Mucosa of descending colon (tissue), 3 donors: ENCODE measurements around the gene PALD1. TPM values are rescaled to one million over a fixed set of nuclear protein-coding genes. Genes with fewer than 3 reads are reported as not detected.

Experiments used
- ATAC-seq: fragments of 200-7000 bp; cut with Tn5 transposase; one replicate; pipeline ENCODE4 v1.9.1; 2020; ENCODE audit warnings: mild to moderate bottlenecking, moderate library complexity
- DNase-seq, 3 donors: peaks; one replicate each; pipeline ENCODE4 v3.0.0-alpha.2; 2020
- H3K36me3 ChIP-seq: fragments of 200-600 bp; one replicate; pipeline ENCODE4 v1.8.0; 2021; ENCODE audit warnings: low read depth, mild to moderate bottlenecking
- H3K4me1 ChIP-seq: fragments of 200-600 bp; one replicate; pipeline ENCODE4 v1.8.0; 2021; ENCODE audit warnings: low read depth, mild to moderate bottlenecking
- H3K4me3 ChIP-seq: fragments of 200-600 bp; one replicate; pipeline ENCODE4 v1.8.0; 2021; ENCODE audit warnings: mild to moderate bottlenecking
- H3K9me3 ChIP-seq: fragments of 200-600 bp; one replicate; pipeline ENCODE4 v1.8.0; 2021; ENCODE audit warnings: mild to moderate bottlenecking
- intact Hi-C, 2 donors: fragments of 100-400 bp; cut with DNase I in 1 of 2; cut with micrococcal nuclease in 1 of 2; formaldehyde crosslinking; loops; one replicate each; pipeline versions ENCODE4 v1.11.0 to v1.11.1; 2022; cut with DNase I, micrococcal nuclease
- total RNA-seq, 3 donors: library from RNA; stranded (reverse); fragmentation: NEBNext Ultra II Directional in 2 of 3; extraction: Animal tissue kit (Norgen Biotek cat#: 25700) in 2 of 3; gene quantifications; one replicate each; pipeline versions ENCODE4 v1.2.1 to v1.2.4, GENCODE V29; 2021 to 2023
- TF ChIP-seq, protein P1 (sequence below): fragments of 200-600 bp; IDR thresholded peaks from one replicate; pipeline ENCODE4 v1.8.0; 2022; ENCODE audit warnings: antibody characterized with exemption, mild to moderate bottlenecking
- donor health status: DM: no; HTN: no; CAD: no; lungs with moderate emphysema.
- donor health status: DM: no; HTN: no; CAD: no.
- donor health status: DM: no; HTN: yes; CAD: no.

PALD1 gene
- total RNA-seq, 3 donors from 2014 or later = 1.9 to 15.9 (median 3.2) TPM

DNA sequence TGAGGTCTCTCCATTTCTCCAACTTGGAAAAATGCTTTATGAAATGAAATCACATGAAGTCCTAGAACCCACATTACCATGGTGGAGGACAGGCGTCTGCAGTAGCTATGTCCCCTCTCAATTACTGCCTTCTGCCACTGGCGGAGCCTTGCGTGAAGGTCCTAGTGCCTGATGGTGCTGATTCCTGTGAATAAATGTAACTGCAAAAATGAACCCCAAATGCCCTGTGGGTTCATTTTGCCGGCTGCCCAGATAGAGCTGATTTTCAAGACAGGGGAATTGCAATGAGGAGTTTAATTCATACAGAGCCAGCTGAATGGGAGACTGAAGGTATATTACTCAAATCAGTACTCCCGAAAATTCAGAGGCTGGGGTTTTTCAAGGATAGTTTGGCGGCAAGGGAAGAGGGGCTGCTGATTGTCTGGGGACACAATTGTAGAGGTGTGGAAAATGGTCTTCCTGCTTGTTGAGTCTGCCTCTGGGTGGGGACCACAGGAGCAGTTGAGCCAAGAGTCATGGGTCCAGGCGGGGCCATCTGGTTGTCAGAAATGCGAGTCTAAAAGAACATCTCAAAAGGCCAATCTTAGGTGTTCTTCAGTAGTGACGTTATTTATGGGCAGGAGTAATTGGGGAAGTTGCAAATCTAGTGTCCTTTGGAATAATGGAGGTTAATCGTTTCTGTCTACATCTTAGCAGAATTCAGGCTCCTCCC lies 110.4 kb downstream of the PALD1 start:
- DNase-seq (no peak), ATAC-seq (no peak)
- Histone ChIP-seq H3K9me3 (no peaks in the 10 kb centered on the region), H3K36me3 (no peaks in the 10 kb centered on the region), H3K4me1 (no peaks in the 10 kb centered on the region), H3K4me3 (no peak overlapping the region)
- intact Hi-C loops = no loop called here
- TF ChIP-seq, protein P1, sequence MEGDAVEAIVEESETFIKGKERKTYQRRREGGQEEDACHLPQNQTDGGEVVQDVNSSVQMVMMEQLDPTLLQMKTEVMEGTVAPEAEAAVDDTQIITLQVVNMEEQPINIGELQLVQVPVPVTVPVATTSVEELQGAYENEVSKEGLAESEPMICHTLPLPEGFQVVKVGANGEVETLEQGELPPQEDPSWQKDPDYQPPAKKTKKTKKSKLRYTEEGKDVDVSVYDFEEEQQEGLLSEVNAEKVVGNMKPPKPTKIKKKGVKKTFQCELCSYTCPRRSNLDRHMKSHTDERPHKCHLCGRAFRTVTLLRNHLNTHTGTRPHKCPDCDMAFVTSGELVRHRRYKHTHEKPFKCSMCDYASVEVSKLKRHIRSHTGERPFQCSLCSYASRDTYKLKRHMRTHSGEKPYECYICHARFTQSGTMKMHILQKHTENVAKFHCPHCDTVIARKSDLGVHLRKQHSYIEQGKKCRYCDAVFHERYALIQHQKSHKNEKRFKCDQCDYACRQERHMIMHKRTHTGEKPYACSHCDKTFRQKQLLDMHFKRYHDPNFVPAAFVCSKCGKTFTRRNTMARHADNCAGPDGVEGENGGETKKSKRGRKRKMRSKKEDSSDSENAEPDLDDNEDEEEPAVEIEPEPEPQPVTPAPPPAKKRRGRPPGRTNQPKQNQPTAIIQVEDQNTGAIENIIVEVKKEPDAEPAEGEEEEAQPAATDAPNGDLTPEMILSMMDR = no peak

DNA sequence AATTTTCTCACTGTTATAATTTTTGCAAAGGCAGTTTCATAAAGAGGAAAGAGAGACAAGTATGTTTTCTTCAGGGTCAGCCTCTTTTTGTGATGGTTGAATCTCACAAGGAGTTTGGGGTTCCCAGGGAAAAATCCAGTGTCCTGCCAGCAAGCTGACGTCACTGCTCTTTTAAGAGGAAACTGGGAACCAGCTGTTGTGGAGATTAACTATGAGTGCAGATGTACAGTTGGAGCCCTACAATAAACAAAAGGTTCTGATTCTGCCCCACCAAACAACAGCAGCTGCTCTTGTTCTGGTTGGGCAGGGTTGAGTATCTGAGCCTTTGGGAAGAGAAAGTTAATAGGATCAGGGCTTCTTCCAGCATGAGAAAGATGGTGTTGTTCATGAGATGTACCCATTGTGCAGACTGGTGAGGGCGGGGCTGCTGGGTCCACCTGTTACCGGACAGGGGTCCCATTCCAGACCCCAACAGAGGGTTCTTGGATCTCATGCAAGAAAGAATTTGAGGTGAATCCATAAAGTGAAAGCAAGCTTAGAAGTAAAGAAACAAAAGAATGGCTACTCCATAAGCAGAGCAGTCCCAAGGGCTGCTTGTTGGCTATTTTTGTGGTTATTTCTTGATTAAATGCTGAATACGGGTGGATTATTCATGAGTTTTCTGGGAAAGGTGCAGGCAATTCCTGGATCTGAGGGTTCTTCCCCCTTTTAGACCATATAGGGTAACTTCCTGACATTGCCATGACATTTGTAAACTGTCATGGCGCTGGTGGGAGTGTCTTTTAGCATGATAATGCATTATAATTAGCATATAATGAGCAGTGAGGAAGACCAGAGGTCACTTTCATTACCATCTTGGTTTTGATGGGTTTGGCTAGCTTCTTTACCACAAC lies 111.4 kb downstream of the PALD1 start:
- peak; percentile 38 for ATAC-seq
- intact Hi-C loops = no loop called here
- H3K4me3 ChIP-seq = no peak overlapping the region
- H3K4me1 ChIP-seq = no peaks in the 10 kb centered on the region
- TF ChIP-seq, protein P1 = no peak
- DNase-seq = peak in 1 of 3 donors; percentile 45
- no peaks in the 10 kb centered on the region for H3K36me3 ChIP-seq
- no peaks in the 10 kb centered on the region for H3K9me3 ChIP-seq

GRCh38 chr10:70590655-70591416 lies 112.3 kb downstream of the PALD1 start:
- intact Hi-C loops = no loop called here
- no peak for DNase-seq
- Histone ChIP-seq H3K9me3 (no peaks in the 10 kb centered on the region), H3K36me3 (no peaks in the 10 kb centered on the region), H3K4me1 (no peaks in the 10 kb centered on the region), H3K4me3 (no peak overlapping the region)
- TF ChIP-seq, protein P1 = no peak
- ATAC-seq = no peak

GRCh38 chr10:70592186-70592735 lies 113.7 kb downstream of the PALD1 start:
- DNase-seq = no peak
- intact Hi-C loops = no loop called here
- Histone ChIP-seq H3K36me3 (no peaks in the 10 kb centered on the region), H3K4me3 (no peak overlapping the region), H3K9me3 (no peaks in the 10 kb centered on the region), H3K4me1 (no peaks in the 10 kb centered on the region)
- no peak for ATAC-seq
- TF ChIP-seq, protein P1 = no peak

DNA sequence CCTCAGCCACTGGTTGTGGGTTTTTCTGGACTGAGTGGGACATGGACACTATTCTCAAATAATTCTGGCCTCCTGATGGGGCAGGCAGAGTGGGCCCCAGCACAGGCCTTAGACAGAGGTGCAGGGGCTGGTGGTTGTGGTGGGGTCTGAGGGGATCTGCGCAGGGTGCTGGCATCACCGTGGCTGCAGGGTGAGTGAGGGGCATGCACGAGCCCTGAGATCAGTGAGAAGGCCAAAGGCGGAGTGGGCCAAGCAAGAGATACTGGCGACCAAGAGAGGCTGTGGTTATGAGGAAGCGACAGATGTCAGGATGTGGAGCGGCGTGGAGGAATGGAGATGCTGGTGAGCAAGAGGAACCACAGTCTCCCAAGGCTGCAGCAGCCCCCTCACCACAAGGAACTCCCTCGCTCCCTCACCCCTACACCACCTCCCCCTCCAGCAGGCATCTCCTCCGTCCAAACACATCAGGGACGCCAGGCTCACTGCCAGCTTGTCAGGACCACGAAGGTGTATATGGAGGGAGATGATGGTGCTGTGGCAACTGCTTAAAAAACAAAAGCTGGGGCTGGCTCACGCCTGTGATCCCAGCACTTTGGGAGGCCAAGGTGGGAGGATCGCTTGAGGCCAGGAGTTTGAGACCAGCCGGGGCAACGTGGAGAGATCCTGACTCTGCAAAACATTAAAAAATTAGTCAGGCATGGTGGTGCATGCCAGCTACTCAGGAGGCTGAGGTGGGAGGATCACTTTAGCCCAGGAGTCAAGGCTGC lies 114.4 kb downstream of the PALD1 start:
- intact Hi-C loops = no loop called here

More for the DNA sequence above, 114.4 kb downstream of the PALD1 start:
- DNase-seq = no peak
- no peak for ATAC-seq
- Histone ChIP-seq H3K9me3 (no peaks in the 10 kb centered on the region), H3K4me3 (no peak overlapping the region), H3K36me3 (no peaks in the 10 kb centered on the region), H3K4me1 (no peaks in the 10 kb centered on the region)
- TF ChIP-seq, protein P1 = no peak
